ENCODE data around the gene PBLD. TPM values are rescaled to one million over a fixed set of nuclear protein-coding genes. Genes with fewer than 3 reads are reported as not detected.
A peak's percentile ranks its signal among the peaks of the same experiment; 100 is the strongest.

Gene PBLD
- polyA plus RNA-seq, 1 donor from 2014 or later = 6.7 TPM

- H3K4me2 ChIP-seq (ENCODE audit: low read length) = no peak overlapping the region
- H3K4me3 ChIP-seq (ENCODE audit: low read length) = no peak overlapping the region
- no peak overlapping the region for H3K27ac ChIP-seq (ENCODE audit: low read length)
- no peak overlapping the region for H2AFZ ChIP-seq (ENCODE audit: low read depth, low read length)
- no peaks in the 10 kb centered on the region for H3K9me2 ChIP-seq (ENCODE audit: insufficient read depth, low read length)
- no peak overlapping the region for H3K9ac ChIP-seq (ENCODE audit: low read length)
- H3K79me2 ChIP-seq (replicated peaks; ENCODE audit: insufficient read depth, low read length) = no peaks in the 10 kb centered on the region
- no peaks in the 10 kb centered on the region for H3K27me3 ChIP-seq (ENCODE audit: insufficient read depth, low read depth, low read length)
- TF ChIP-seq REST (IDR thresholded peaks at IDR 0.05; ENCODE audit: borderline replicate concordance) = no peak
- no peak for TF ChIP-seq SMC3 (conservative IDR thresholded peaks at IDR 0.05; ENCODE audit: poor library complexity)
- no peak for TF ChIP-seq POLR2AphosphoS5 (IDR thresholded peaks at IDR 0.05)
- no peak for TF ChIP-seq CTCF (IDR thresholded peaks at IDR 0.05; ENCODE audit: poor library complexity, severe bottlenecking)
- TF ChIP-seq EZH2 (IDR thresholded peaks at IDR 0.05; ENCODE audit: borderline replicate concordance, insufficient read depth, low read length, poor library complexity, severe bottlenecking) = no peak
- no peak for TF ChIP-seq TAF1 (IDR thresholded peaks at IDR 0.05; ENCODE audit: low read depth)
- TF ChIP-seq EP300 (conservative IDR thresholded peaks at IDR 0.05; ENCODE audit: poor library complexity, severe bottlenecking) = no peak
- no peak for TF ChIP-seq RAD21 (conservative IDR thresholded peaks at IDR 0.05)
- TF ChIP-seq MXI1 (conservative IDR thresholded peaks at IDR 0.05; ENCODE audit: poor library complexity, severe bottlenecking) = no peak
- no peaks in the 10 kb centered on the region for H3K36me3 ChIP-seq (ENCODE audit: insufficient read depth, low read length)
- no peaks in the 10 kb centered on the region for H3K9me3 ChIP-seq (ENCODE audit: low read length)
- no peaks in the 10 kb centered on the region for H4K20me1 ChIP-seq (ENCODE audit: insufficient read depth)
- no peaks in the 10 kb centered on the region for H3F3A ChIP-seq (ENCODE audit: insufficient read depth, low read length, poor library complexity, severe bottlenecking)
These were observed 29.9 kb downstream of the PBLD start for GRCh38 chr10:68302871-68303270.

GRCh38 chr10:68302503-68302823, 30.3 kb downstream of the PBLD start:
- no peak overlapping the region for H3K9ac ChIP-seq (ENCODE audit: low read length)
- H4K20me1 ChIP-seq (ENCODE audit: insufficient read depth) = no peaks in the 10 kb centered on the region
- no peaks in the 10 kb centered on the region for H3K27me3 ChIP-seq (ENCODE audit: insufficient read depth, low read depth, low read length)
- no peak overlapping the region for H3K4me2 ChIP-seq (ENCODE audit: low read length)
- H2AFZ ChIP-seq (ENCODE audit: low read depth, low read length) = no peak overlapping the region
- no peaks in the 10 kb centered on the region for H3K79me2 ChIP-seq (replicated peaks; ENCODE audit: insufficient read depth, low read length)
- no peaks in the 10 kb centered on the region for H3K9me3 ChIP-seq (ENCODE audit: low read length)
- H3K9me2 ChIP-seq (ENCODE audit: insufficient read depth, low read length) = no peaks in the 10 kb centered on the region
- H3K27ac ChIP-seq (ENCODE audit: low read length) = no peak overlapping the region
- no peak overlapping the region for H3K4me3 ChIP-seq (ENCODE audit: low read length)
- no peak for TF ChIP-seq EZH2 (IDR thresholded peaks at IDR 0.05; ENCODE audit: borderline replicate concordance, insufficient read depth, low read length, poor library complexity, severe bottlenecking)
- TF ChIP-seq RAD21 (conservative IDR thresholded peaks at IDR 0.05) = peak; percentile 4
- no peak for TF ChIP-seq TAF1 (IDR thresholded peaks at IDR 0.05; ENCODE audit: low read depth)
- no peak for TF ChIP-seq POLR2AphosphoS5 (IDR thresholded peaks at IDR 0.05)
- no peak for TF ChIP-seq EP300 (conservative IDR thresholded peaks at IDR 0.05; ENCODE audit: poor library complexity, severe bottlenecking)
- TF ChIP-seq MXI1 (conservative IDR thresholded peaks at IDR 0.05; ENCODE audit: poor library complexity, severe bottlenecking) = no peak
- no peak for TF ChIP-seq REST (IDR thresholded peaks at IDR 0.05; ENCODE audit: borderline replicate concordance)
- TF ChIP-seq SMC3 (conservative IDR thresholded peaks at IDR 0.05; ENCODE audit: poor library complexity) = no peak
- TF ChIP-seq CTCF (IDR thresholded peaks at IDR 0.05; ENCODE audit: poor library complexity, severe bottlenecking) = peak; percentile 14
- no peaks in the 10 kb centered on the region for H3F3A ChIP-seq (ENCODE audit: insufficient read depth, low read length, poor library complexity, severe bottlenecking)
- no peaks in the 10 kb centered on the region for H3K36me3 ChIP-seq (ENCODE audit: insufficient read depth, low read length)
